ENCODE measurements around the gene ZNF317. TPM values are rescaled to one million over a fixed set of nuclear protein-coding genes. Genes with fewer than 3 reads are reported as not detected.

ZNF317 gene
- total RNA-seq, 1 experiment from 2014 or later, result 34.7 TPM

- no peaks in the 10 kb centered on the region for H3K36me3 ChIP-seq (ENCODE audit: low read depth, low read length)
- no peak overlapping the region for H3K9ac ChIP-seq (ENCODE audit: low read length)
- intact Hi-C loops (cut with micrococcal nuclease), result loop anchor here (2.0 kb wide), 1 partner anchor 17 kb away; the partner anchor contains the start of gene OR7G3
- H3K9me3 ChIP-seq (ENCODE audit: low read length), result 0 out of 2 replicates have a peak, but pooled peaks cover 2% of the 10 kb centered on the region
- H3K9me2 ChIP-seq (replicated peaks; ENCODE audit: low read length), result no peaks in the 10 kb centered on the region
- H2AFZ ChIP-seq (ENCODE audit: low read length), result no peak overlapping the region
- ATAC-seq (no peak), DNase-seq (no peak)
- TF ChIP-seq CTCF (conservative IDR thresholded peaks at IDR 0.05; ENCODE audit: low read depth, low read length), result no peak
- no peak for TF ChIP-seq EZH2phosphoT487 (IDR thresholded peaks at IDR 0.05; ENCODE audit: borderline replicate concordance, low read length)
- TF ChIP-seq EZH2 (IDR thresholded peaks at IDR 0.05; ENCODE audit: low read length, unreplicated experiment), result no peak
- no peak overlapping the region for H3K4me3 ChIP-seq (ENCODE audit: low read length)
- BruUV-seq (replicated peaks), result no TSS peak
- no peak overlapping the region for H3K4me2 ChIP-seq (ENCODE audit: low read length)
- ChIA-PET POLR2A (ENCODE audit: unreplicated experiment) (no interaction called here), CTCF (no interaction called here)
- H3K27me3 ChIP-seq (ENCODE audit: low read length), result peaks cover 36% of the 10 kb centered on the region
- no peaks in the 10 kb centered on the region; the same call in 1 of the 2 replicates for H3K4me1 ChIP-seq (ENCODE audit: insufficient read depth, low read length)
- no peaks in the 10 kb centered on the region for H3K79me2 ChIP-seq (ENCODE audit: low read length)
- no peaks in the 10 kb centered on the region for H3F3A ChIP-seq (ENCODE audit: low read length, unreplicated experiment)
- H3K27ac ChIP-seq (ENCODE audit: low read length), result no peak overlapping the region
- no peaks in the 10 kb centered on the region for H4K20me1 ChIP-seq (ENCODE audit: low read length)
These were observed 30.2 kb upstream of the ZNF317 start for GRCh38 chr19:9109959-9110358.

GRCh38 chr19:9115307-9115813 lies 24.8 kb upstream of the ZNF317 start, which contains the start of gene OR7G1:
TSS of gene OR7G1 (minus strand) at chr19:9115763. CDS start at chr19:9115763, 0 bp downstream.
- H3K4me1 ChIP-seq (ENCODE audit: insufficient read depth, low read length), result no peaks in the 10 kb centered on the region

More at GRCh38 chr19:9115307-9115813, 24.8 kb upstream of the ZNF317 start, which contains the start of gene OR7G1:
- peaks cover 28% of the 10 kb centered on the region for H3K27me3 ChIP-seq (ENCODE audit: low read length)
- no peak within 1 kb of the TSS for H3K9ac ChIP-seq (ENCODE audit: low read length)
- no peaks in the 10 kb centered on the region for H3F3A ChIP-seq (ENCODE audit: low read length, unreplicated experiment)
- H3K36me3 ChIP-seq (ENCODE audit: low read depth, low read length), result no peaks in the 10 kb centered on the region
- H2AFZ ChIP-seq (ENCODE audit: low read length), result no peak within 1 kb of the TSS
- no peak within 1 kb of the TSS for H3K27ac ChIP-seq (ENCODE audit: low read length)
- no peak for DNase-seq
- no peak within 1 kb of the TSS for H3K4me2 ChIP-seq (ENCODE audit: low read length)
- ChIA-PET CTCF (no interaction called here), POLR2A (ENCODE audit: unreplicated experiment) (no interaction called here)
- no peak for TF ChIP-seq EZH2 (IDR thresholded peaks at IDR 0.05; ENCODE audit: low read length, unreplicated experiment)
- TF ChIP-seq CTCF (conservative IDR thresholded peaks at IDR 0.05; ENCODE audit: low read depth, low read length), result no peak
- no peak for TF ChIP-seq EZH2phosphoT487 (IDR thresholded peaks at IDR 0.05; ENCODE audit: borderline replicate concordance, low read length)
- ATAC-seq, result no peak
- intact Hi-C loops (cut with micrococcal nuclease), result no loop called here
- no peaks in the 10 kb centered on the region for H4K20me1 ChIP-seq (ENCODE audit: low read length)
- no TSS peak for BruUV-seq (replicated peaks)
- H3K4me3 ChIP-seq (ENCODE audit: low read length), result no peak within 1 kb of the TSS
- H3K79me2 ChIP-seq (ENCODE audit: low read length), result no peaks in the 10 kb centered on the region
- no peaks in the 10 kb centered on the region for H3K9me2 ChIP-seq (replicated peaks; ENCODE audit: low read length)
- 0 out of 2 replicates have a peak, but pooled peaks cover 3% of the 10 kb centered on the region for H3K9me3 ChIP-seq (ENCODE audit: low read length)

Measured in PC-3 (cell line).